Osteocyte (in vitro differentiated cells): ENCODE data around the gene ARID5B. TPM values are rescaled to one million over a fixed set of nuclear protein-coding genes. Genes with fewer than 3 reads are reported as not detected.

ENCODE experiments used
- DNase-seq: peaks from one replicate; pipeline ENCODE4 v3.0.0; 2021; ENCODE audit warnings: mixed read lengths; ENCODE audit not compliant: unreplicated experiment; ENCODE audit errors: extremely low spot score
- H3K27ac Mint-ChIP-seq: one replicate; pipeline ENCODE4 v1.8.0; 2021; ENCODE audit warnings: mild to moderate bottlenecking, mixed read lengths; ENCODE audit not compliant: unreplicated experiment
- H3K27me3 Mint-ChIP-seq: one replicate; pipeline ENCODE4 v1.8.0; 2021; ENCODE audit warnings: mixed read lengths; ENCODE audit not compliant: unreplicated experiment
- H3K36me3 Mint-ChIP-seq: one replicate; pipeline ENCODE4 v1.8.0; 2021; ENCODE audit warnings: mixed read lengths; ENCODE audit not compliant: unreplicated experiment
- H3K4me1 Mint-ChIP-seq: one replicate; pipeline ENCODE4 v1.8.0; 2021; ENCODE audit warnings: mixed read lengths; ENCODE audit not compliant: unreplicated experiment
- H3K4me3 Mint-ChIP-seq: one replicate; pipeline ENCODE4 v1.8.0; 2021; ENCODE audit warnings: mild to moderate bottlenecking, moderate library complexity, mixed read lengths; ENCODE audit not compliant: unreplicated experiment
- H3K9me3 Mint-ChIP-seq: one replicate; pipeline ENCODE4 v1.8.0; 2021; ENCODE audit warnings: mixed read lengths; ENCODE audit not compliant: unreplicated experiment
- total RNA-seq: library from RNA; stranded (reverse); gene quantifications from 2 replicates; pipeline ENCODE4 v1.2.1, GENCODE V29; 2021
- TF ChIP-seq, protein P1 (sequence below): fragments of 200-600 bp; sonication (generic); IDR thresholded peaks from 2 replicates; pipeline ENCODE4 v1.5.0; 2021; ENCODE audit warnings: antibody characterized with exemption, mild to moderate bottlenecking, moderate library complexity

The ARID5B gene
- total RNA-seq, 1 donor from 2014 or later: 89.4 TPM

DNA sequence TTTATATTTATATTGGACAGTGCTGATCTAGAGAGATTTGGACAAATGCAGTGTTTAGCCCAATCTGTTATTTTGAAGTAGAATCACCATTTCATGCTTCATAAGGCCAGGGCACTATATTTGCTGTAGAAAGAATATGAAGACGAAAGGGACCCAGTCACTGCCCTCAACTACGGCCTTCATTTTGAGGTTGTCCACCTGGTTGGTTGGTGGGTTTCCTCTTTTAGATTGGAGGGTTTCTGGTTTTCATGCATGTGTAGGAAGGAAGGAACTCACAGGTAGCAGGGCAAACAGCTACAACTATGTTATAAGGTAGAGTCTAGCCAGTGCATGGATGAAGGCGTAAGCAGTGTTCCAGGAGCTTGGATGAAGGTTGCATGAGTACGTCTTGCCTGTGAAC, 56.3 kb downstream of the ARID5B start:
- H3K4me1 Mint-ChIP-seq: peaks cover 36% of the 10 kb centered on the region
- no peak for DNase-seq

DNA sequence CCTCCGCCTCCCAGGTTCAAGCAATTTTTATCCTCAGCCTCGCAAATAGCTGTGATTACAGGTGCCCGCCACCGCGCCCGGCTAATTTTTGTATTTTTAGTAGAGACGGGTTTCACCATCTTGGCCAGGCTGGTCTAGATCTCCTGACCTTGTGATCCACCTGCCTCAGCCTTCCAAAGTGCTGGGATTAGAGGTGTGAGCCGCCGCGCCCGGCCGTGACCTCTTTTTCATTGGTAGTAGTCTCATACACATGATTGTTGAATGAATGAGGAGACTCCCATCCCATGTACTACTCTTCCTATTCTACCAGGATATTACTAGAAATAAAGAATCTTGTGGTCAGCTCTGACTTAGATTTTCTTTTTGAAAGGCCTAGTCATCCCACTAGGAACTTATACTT, 56.8 kb downstream of the ARID5B start:
- TF ChIP-seq, protein P1, sequence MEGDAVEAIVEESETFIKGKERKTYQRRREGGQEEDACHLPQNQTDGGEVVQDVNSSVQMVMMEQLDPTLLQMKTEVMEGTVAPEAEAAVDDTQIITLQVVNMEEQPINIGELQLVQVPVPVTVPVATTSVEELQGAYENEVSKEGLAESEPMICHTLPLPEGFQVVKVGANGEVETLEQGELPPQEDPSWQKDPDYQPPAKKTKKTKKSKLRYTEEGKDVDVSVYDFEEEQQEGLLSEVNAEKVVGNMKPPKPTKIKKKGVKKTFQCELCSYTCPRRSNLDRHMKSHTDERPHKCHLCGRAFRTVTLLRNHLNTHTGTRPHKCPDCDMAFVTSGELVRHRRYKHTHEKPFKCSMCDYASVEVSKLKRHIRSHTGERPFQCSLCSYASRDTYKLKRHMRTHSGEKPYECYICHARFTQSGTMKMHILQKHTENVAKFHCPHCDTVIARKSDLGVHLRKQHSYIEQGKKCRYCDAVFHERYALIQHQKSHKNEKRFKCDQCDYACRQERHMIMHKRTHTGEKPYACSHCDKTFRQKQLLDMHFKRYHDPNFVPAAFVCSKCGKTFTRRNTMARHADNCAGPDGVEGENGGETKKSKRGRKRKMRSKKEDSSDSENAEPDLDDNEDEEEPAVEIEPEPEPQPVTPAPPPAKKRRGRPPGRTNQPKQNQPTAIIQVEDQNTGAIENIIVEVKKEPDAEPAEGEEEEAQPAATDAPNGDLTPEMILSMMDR: no peak
- H3K27ac Mint-ChIP-seq: no peak overlapping the region
- no peak overlapping the region for H3K4me3 Mint-ChIP-seq
- H3K36me3 Mint-ChIP-seq: peaks cover 28% of the 10 kb centered on the region
- no peaks in the 10 kb centered on the region for H3K9me3 Mint-ChIP-seq
- H3K4me1 Mint-ChIP-seq: peaks cover 35% of the 10 kb centered on the region
- no peak for DNase-seq
- no peaks in the 10 kb centered on the region for H3K27me3 Mint-ChIP-seq

More for the DNA sequence above, 56.3 kb downstream of the ARID5B start:
- H3K27ac Mint-ChIP-seq: no peak overlapping the region
- no peak overlapping the region for H3K4me3 Mint-ChIP-seq
- H3K9me3 Mint-ChIP-seq: no peaks in the 10 kb centered on the region
- H3K27me3 Mint-ChIP-seq: no peaks in the 10 kb centered on the region
- TF ChIP-seq, protein P1: no peak
- peaks cover 26% of the 10 kb centered on the region for H3K36me3 Mint-ChIP-seq

DNA sequence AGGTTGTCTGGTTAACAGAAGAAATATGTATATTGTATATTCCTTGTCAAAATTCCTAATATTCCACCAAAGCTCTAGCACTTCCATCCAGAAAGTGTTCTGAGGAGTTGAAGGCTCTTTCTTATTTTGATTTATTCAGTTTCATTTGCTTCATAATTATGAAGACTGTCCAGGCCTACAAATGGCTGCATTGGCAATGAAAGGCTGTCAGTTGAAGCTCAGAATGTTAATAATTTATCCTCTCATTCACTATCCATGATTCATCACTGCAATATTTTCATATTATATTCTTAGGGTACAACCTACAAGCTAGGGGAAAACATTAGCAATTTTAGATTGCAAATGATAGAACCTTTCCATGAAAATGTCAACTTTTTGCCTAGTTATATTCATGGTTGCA, 57.3 kb downstream of the ARID5B start:
- Mint-ChIP-seq H3K4me1 (peaks cover 39% of the 10 kb centered on the region), H3K9me3 (no peaks in the 10 kb centered on the region)

DNA sequence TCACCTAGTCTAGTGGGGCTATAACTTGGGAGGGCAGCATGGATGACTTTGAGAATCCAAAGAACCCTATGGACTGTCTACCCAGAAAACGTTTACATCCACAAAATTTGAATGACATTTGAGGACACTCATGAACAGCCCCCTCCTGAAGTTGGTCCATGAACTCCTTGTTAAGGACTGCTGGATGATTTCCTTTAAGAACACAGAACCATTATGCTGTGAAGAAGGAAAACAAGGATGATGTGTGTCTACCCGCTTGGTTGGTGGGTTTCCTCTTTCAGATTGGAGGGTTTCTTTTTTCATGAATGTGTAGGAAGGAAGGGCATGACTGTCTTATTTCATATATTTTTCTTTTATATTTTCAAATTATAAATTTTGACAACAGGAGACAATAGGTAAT, 58.3 kb downstream of the ARID5B start:
- Mint-ChIP-seq H3K9me3 (no peaks in the 10 kb centered on the region), H3K27ac (peak overlapping the region; percentile 56), H3K36me3 (peaks cover 26% of the 10 kb centered on the region), H3K4me1 (peaks cover 49% of the 10 kb centered on the region), H3K4me3 (no peak overlapping the region), H3K27me3 (no peaks in the 10 kb centered on the region)
- TF ChIP-seq, protein P1: no peak
- no peak for DNase-seq

More for the DNA sequence above, 57.3 kb downstream of the ARID5B start:
- Mint-ChIP-seq H3K36me3 (peaks cover 26% of the 10 kb centered on the region), H3K27ac (peak overlapping the region; percentile 8), H3K27me3 (no peaks in the 10 kb centered on the region), H3K4me3 (no peak overlapping the region)
- DNase-seq: no peak
- TF ChIP-seq, protein P1: no peak

DNA sequence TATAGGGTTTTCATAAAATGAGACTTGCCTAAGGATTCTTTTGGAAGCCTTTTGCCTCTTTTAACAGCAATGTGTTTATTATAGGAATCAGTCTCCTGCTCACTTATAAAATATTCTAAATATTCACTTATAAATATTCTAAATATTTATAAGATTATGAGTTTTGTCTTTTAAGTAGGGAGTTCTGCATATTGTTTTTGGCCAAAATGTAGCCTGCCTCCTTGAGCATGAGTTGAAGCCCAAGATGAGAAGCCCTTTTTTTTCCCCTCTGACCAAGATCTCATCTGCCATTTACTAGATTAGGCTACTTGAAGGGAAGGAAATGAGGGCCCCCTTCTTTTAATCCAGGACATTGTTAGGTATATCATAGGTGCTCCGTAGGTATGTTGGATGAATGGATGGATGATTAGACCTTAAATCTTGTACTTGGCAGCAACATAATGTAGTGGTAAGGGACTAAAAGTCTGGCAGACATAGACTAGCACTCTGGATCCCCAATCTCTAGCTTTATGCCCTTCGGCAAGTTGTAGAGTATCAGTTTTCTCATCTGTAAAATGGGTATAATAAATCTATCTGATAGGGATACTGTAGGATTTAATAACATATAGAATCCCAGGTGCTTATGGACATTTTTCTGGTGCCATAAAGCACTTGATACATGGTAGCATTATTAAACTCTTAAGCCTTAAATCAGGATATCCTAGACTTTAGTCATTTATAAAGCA, 59.1 kb downstream of the ARID5B start:
- no peaks in the 10 kb centered on the region for H3K27me3 Mint-ChIP-seq
- H3K4me3 Mint-ChIP-seq: no peak overlapping the region
- H3K4me1 Mint-ChIP-seq: peaks cover 52% of the 10 kb centered on the region
- no peak overlapping the region for H3K27ac Mint-ChIP-seq
- peaks cover 22% of the 10 kb centered on the region for H3K36me3 Mint-ChIP-seq
- DNase-seq: no peak
- TF ChIP-seq, protein P1: no peak
- H3K9me3 Mint-ChIP-seq: no peaks in the 10 kb centered on the region
